CD4-positive, alpha-beta T cell treated with Interleukin-17A for 4 hours (primary cell): ENCODE measurements around the gene CHRDL1.

ENCODE experiments used
- DNase-seq: peaks from one replicate; pipeline ENCODE4 v3.0.0-alpha.2; 2020; ENCODE audit warnings: mixed read lengths

CHRDL1 gene

GRCh38 chrX:110646386-110646785 lies 149.2 kb downstream of the CHRDL1 start:
- DNase-seq, result no peak
